B cell (primary cell): Measurements from ENCODE around the gene ABCD2. TPM values are rescaled to one million over a fixed set of nuclear protein-coding genes. Genes with fewer than 3 reads are reported as not detected.

Experiments used
- ATAC-seq: fragments of 200-7000 bp; cut with Tn5 transposase; one replicate; pipeline ENCODE4 v1.10.0; 2021; ENCODE audit warnings: low read depth, mild to moderate bottlenecking, moderate number of reproducible peaks, moderate library complexity
- CTCF ChIA-PET: fragments of 350-600 bp; sonication (Branson Sonifier 250); formaldehyde crosslinking; loops from one replicate; lab custom pipeline; 2021; ENCODE audit warnings: antibody characterized with exemption, inconsistent platforms; lab: Charles Lee
- POLR2A ChIA-PET: fragments of 350-600 bp; sonication (Branson Sonifier 250); formaldehyde crosslinking; loops from one replicate; lab custom pipeline; 2021; ENCODE audit warnings: antibody characterized with exemption; lab: Charles Lee
- DNase-seq: peaks from one replicate; pipeline ENCODE4 v3.0.0; 2013
- H2AFZ ChIP-seq: 2 replicates; pipeline ENCODE4 v1.6.1; 2012; ENCODE audit warnings: mild to moderate bottlenecking, low read depth, low read length; ENCODE audit not compliant: insufficient read depth, poor library complexity, severe bottlenecking
- H3K27ac ChIP-seq, 2 donors: 1 replicate in 1 of 2; 2 replicates in 1 of 2; pipeline ENCODE4 v1.5.1; 2012 to 2013; ENCODE audit warnings: low read length in 2 of 2, mild to moderate bottlenecking in 2 of 2, moderate library complexity in 1 of 2
- H3K27me3 ChIP-seq, 4 experiments: fragments of 200-600 bp in 1 of 4; sonication (generic) in 1 of 4; replicated peaks in 1 of 4; 1 replicate in 2 of 4; 2 replicates in 2 of 4; pipeline versions ENCODE4 v1.6.1 to v1.7.0; 2013 to 2016; ENCODE audit warnings: low read length in 3 of 4, mild to moderate bottlenecking in 2 of 4, mixed read lengths in 1 of 4, moderate library complexity in 1 of 4; ENCODE audit not compliant: insufficient read depth in 4 of 4, control insufficient read depth in 3 of 4; ENCODE audit errors: control extremely low read depth in 1 of 4
- H3K36me3 ChIP-seq, 2 experiments: replicated peaks in 1 of 2; 1 replicate in 1 of 2; 2 replicates in 1 of 2; pipeline versions ENCODE4 v1.6.1 to v1.7.1; 2013; ENCODE audit warnings: low read length in 1 of 2; ENCODE audit not compliant: insufficient read depth in 2 of 2, control insufficient read depth in 1 of 2; ENCODE audit errors: control extremely low read depth in 1 of 2, extremely low read depth in 1 of 2
- H3K4me1 ChIP-seq, 2 donors: fragments of 200-600 bp in 1 of 2; sonication (generic) in 1 of 2; 1 replicate in 1 of 2; 2 replicates in 1 of 2; pipeline versions ENCODE4 v1.5.1 to v1.6.1; 2013 to 2017; ENCODE audit warnings: low read length in 2 of 2; ENCODE audit not compliant: control insufficient read depth in 2 of 2, insufficient read depth in 2 of 2
- H3K4me2 ChIP-seq: replicated peaks from 2 replicates; pipeline ENCODE3; 2012; ENCODE audit warnings: mild to moderate bottlenecking, low read depth, low read length; ENCODE audit not compliant: poor library complexity, severe bottlenecking
- H3K4me3 ChIP-seq, 5 experiments: fragments of 200-600 bp in 1 of 5; sonication (generic) in 1 of 5; 1 replicate in 3 of 5; 2 replicates in 2 of 5; pipeline versions ENCODE4 v1.5.1 to v1.7.0; 2011 to 2016; ENCODE audit warnings: low read length in 4 of 5, mild to moderate bottlenecking in 4 of 5, low read depth in 2 of 5, control low read depth in 1 of 5, moderate library complexity in 1 of 5; ENCODE audit not compliant: insufficient read depth in 1 of 5; ENCODE audit errors: control extremely low read depth in 1 of 5, extremely low read depth in 1 of 5
- H3K79me2 ChIP-seq: fragments of 200-600 bp; sonication (generic); one replicate; pipeline ENCODE4 v1.6.0; 2016; ENCODE audit warnings: low read length; ENCODE audit not compliant: control insufficient read depth, insufficient read depth
- H3K9ac ChIP-seq: fragments of 200-600 bp; sonication (generic); 2 replicates; pipeline ENCODE4 v1.6.1; 2017; ENCODE audit warnings: mild to moderate bottlenecking, low read length, moderate library complexity
- H3K9me3 ChIP-seq, 3 donors: one replicate each; pipeline versions ENCODE4 v1.6.1 to v1.7.1; 2013; ENCODE audit warnings: low read length in 2 of 3; ENCODE audit not compliant: control insufficient read depth in 2 of 3, insufficient read depth in 1 of 3; ENCODE audit errors: control extremely low read depth in 1 of 3
- H4K20me1 ChIP-seq: 2 replicates; pipeline ENCODE4 v1.6.0; 2012; ENCODE audit warnings: mild to moderate bottlenecking, low read length; ENCODE audit not compliant: insufficient read depth, control insufficient read depth, poor library complexity, severe bottlenecking
- H3K27ac Mint-ChIP-seq: one replicate; pipeline ENCODE4 v1.8.0; 2021; ENCODE audit warnings: mixed read lengths
- H3K27me3 Mint-ChIP-seq: one replicate; pipeline ENCODE4 v1.8.0; 2021; ENCODE audit warnings: mixed read lengths
- H3K4me1 Mint-ChIP-seq: one replicate; pipeline ENCODE4 v1.8.0; 2021; ENCODE audit warnings: mixed read lengths
- H3K4me3 Mint-ChIP-seq: one replicate; pipeline ENCODE4 v1.8.0; 2021; ENCODE audit warnings: mixed read lengths
- H3K9me3 Mint-ChIP-seq: one replicate; pipeline ENCODE4 v1.8.0; 2022; ENCODE audit warnings: mixed read lengths; ENCODE audit not compliant: insufficient read depth
- EZH2 ChIP-seq: IDR thresholded peaks from 2 replicates; pipeline ENCODE4 v1.6.1; 2012; ENCODE audit warnings: borderline replicate concordance, low read depth, mild to moderate bottlenecking, moderate library complexity, low read length; ENCODE audit not compliant: insufficient read depth, poor library complexity, severe bottlenecking
- WGBS: methylation state at CpG from one replicate; pipeline ENCODE4 v1.1.5; 2013; ENCODE audit warnings: missing lambda C conversion rate; ENCODE audit not compliant: insufficient coverage; 5-methylcytosine and 5-hydroxymethylcytosine counted together
- intact Hi-C: fragments of 100-400 bp; cut with micrococcal nuclease; formaldehyde crosslinking; loops from one replicate; pipeline ENCODE4 v1.10.0; 2022
- polyA plus RNA-seq: library from polyadenylated mRNA; depleted of rRNA; stranded (reverse); fragments of >200 nt; gene quantifications from 2 replicates; pipeline ENCODE4 v1.2.3, GENCODE V29; 2012
- total RNA-seq, 2 donors: library from RNA; stranded (reverse); fragments of 120-200 nt in 1 of 2; gene quantifications; 1 replicate in 1 of 2; 2 replicates in 1 of 2; pipeline versions ENCODE4 v1.2.3 to v1.2.4, GENCODE V29; 2013 to 2022
- TF ChIP-seq, protein P1 (sequence below): fragments of 200-600 bp; IDR thresholded peaks from one replicate; pipeline ENCODE4 v1.8.0; 2022; ENCODE audit warnings: antibody characterized with exemption, mild to moderate bottlenecking

ABCD2 gene
- total and polyA plus RNA-seq, 2 donors (not counting 1 experiment from before 2014, with no cell fraction given), result 0.43 to 1.5 TPM

DNA sequence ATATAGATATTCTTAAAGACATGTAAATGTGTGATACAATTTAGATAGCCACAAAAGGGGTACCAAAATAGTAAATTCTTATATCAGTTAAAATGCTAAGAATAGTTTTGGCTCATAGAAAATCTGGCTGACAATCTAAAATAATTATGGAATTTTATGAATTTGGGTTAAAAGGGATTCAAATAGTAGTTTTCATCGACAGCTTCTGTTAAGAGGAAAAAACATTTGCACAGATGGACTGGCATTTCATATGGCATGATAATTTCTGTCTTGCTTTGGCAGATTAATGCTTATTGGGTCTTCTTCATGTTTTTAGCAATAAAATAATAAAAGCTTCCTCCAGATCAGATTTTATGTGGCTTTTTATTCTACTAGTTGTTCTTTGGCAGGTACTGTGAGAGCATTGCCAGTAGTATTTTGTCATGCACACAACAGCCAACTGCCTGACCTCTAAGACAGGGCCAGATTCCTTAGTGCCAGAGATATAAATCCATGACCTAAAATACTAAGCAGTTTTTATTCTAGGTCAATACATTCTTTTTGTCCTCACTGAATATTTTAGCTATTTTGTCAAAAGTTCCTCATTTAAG is 9.1 kb downstream of the ABCD2 start:
- H3K9ac ChIP-seq, result no peak overlapping the region
- intact Hi-C loops, result loop anchor here (10.0 kb wide), 1 partner anchor 614 kb away; the partner anchor contains the start of gene LRRK2
- H3K9me3 Mint-ChIP-seq, result no peaks in the 10 kb centered on the region
- no peak for DNase-seq
- no peaks in the 10 kb centered on the region for H3K27me3 Mint-ChIP-seq
- ChIA-PET CTCF (no interaction called here), POLR2A (no interaction called here)
- no peak for ATAC-seq
- H4K20me1 ChIP-seq, result no peaks in the 10 kb centered on the region
- H3K9me3 ChIP-seq, result no peaks in the 10 kb centered on the region
- H3K27me3 ChIP-seq, result no peaks in the 10 kb centered on the region
- no peak overlapping the region for H3K4me3 ChIP-seq
- H3K36me3 ChIP-seq, result no peaks in the 10 kb centered on the region
- H3K27ac Mint-ChIP-seq, result no peak overlapping the region
- no peak overlapping the region for H2AFZ ChIP-seq
- no CpG with 5 or more reads among the region's 1 CpG for WGBS
- H3K4me3 Mint-ChIP-seq, result no peak overlapping the region
- H3K4me1 ChIP-seq, result no peaks in the 10 kb centered on the region
- H3K79me2 ChIP-seq, result no peaks in the 10 kb centered on the region
- H3K4me1 Mint-ChIP-seq, result no peaks in the 10 kb centered on the region
- no peak overlapping the region for H3K4me2 ChIP-seq
- TF ChIP-seq EZH2, result no peak
- TF ChIP-seq, protein P1, sequence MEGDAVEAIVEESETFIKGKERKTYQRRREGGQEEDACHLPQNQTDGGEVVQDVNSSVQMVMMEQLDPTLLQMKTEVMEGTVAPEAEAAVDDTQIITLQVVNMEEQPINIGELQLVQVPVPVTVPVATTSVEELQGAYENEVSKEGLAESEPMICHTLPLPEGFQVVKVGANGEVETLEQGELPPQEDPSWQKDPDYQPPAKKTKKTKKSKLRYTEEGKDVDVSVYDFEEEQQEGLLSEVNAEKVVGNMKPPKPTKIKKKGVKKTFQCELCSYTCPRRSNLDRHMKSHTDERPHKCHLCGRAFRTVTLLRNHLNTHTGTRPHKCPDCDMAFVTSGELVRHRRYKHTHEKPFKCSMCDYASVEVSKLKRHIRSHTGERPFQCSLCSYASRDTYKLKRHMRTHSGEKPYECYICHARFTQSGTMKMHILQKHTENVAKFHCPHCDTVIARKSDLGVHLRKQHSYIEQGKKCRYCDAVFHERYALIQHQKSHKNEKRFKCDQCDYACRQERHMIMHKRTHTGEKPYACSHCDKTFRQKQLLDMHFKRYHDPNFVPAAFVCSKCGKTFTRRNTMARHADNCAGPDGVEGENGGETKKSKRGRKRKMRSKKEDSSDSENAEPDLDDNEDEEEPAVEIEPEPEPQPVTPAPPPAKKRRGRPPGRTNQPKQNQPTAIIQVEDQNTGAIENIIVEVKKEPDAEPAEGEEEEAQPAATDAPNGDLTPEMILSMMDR, result no peak
- H3K27ac ChIP-seq, result no peak overlapping the region

DNA sequence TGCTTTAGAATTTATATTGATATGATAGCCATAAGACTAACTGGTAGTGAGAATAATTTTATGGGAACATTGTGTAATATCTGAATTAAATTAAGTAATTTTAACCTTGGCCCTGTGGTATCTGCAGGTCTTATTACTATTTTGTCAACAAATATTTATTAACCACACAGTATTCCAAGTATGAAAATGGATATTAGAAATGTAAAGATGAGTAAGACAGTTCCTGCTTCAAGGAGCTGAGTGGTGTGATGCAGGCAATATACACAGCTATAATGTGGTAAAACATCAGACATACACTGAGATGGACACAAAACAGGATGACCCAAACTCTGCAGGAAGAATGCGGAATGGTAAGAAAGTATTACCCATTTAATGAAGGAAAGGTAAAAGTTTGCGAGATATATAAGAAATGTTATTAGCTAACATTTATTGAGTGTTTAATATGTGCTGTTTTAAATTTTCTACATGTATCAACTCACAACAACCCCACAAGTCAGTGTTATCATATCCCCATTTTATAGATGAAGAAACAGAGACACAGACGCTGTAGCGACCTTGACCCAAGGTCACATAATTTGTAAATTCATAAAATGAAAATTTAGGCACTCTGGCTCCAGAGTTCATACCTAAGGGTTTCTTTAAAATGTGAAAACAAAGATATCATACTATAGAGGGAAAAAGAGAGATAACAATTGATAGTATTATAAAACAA is 12.7 kb downstream of the ABCD2 start:
- WGBS, result no CpG with 5 or more reads among the region's 4 CpGs
- no peaks in the 10 kb centered on the region for H3K4me1 Mint-ChIP-seq
- H3K27ac ChIP-seq, result no peak overlapping the region
- no peaks in the 10 kb centered on the region for H3K4me1 ChIP-seq
- H3K36me3 ChIP-seq, result no peaks in the 10 kb centered on the region
- H4K20me1 ChIP-seq, result no peaks in the 10 kb centered on the region
- DNase-seq (no peak), ATAC-seq (no peak)
- TF ChIP-seq, protein P1, result no peak
- TF ChIP-seq EZH2, result no peak
- H3K27ac Mint-ChIP-seq, result no peak overlapping the region
- H3K4me3 Mint-ChIP-seq, result no peak overlapping the region
- H3K9me3 ChIP-seq, result no peaks in the 10 kb centered on the region
- intact Hi-C loops, result no loop called here
- H3K27me3 Mint-ChIP-seq, result no peaks in the 10 kb centered on the region
- no peak overlapping the region for H3K9ac ChIP-seq
- no peaks in the 10 kb centered on the region for H3K79me2 ChIP-seq
- no peaks in the 10 kb centered on the region for H3K27me3 ChIP-seq
- H3K4me2 ChIP-seq, result no peak overlapping the region
- POLR2A ChIA-PET, result no interaction called here
- no peak overlapping the region for H3K4me3 ChIP-seq
- no peaks in the 10 kb centered on the region for H3K9me3 Mint-ChIP-seq
- H2AFZ ChIP-seq, result no peak overlapping the region
- CTCF ChIA-PET, result no interaction called here
